Activated naive CD8-positive, alpha-beta T cell treated with anti-CD3 and anti-CD28 coated beads for 36 hours (primary cell): ENCODE results near the gene REG1B. TPM values are rescaled to one million over a fixed set of nuclear protein-coding genes. Genes with fewer than 3 reads are reported as not detected.

ENCODE experiments used
- DNase-seq: peaks from one replicate; pipeline ENCODE4 v3.0.0; 2021
- H3K27ac Mint-ChIP-seq: one replicate; pipeline ENCODE4 v1.8.0; 2022; ENCODE audit warnings: mild to moderate bottlenecking, moderate library complexity, mixed read lengths
- H3K27me3 Mint-ChIP-seq: one replicate; pipeline ENCODE4 v1.8.0; 2022; ENCODE audit warnings: mild to moderate bottlenecking, mixed read lengths
- H3K36me3 Mint-ChIP-seq: one replicate; pipeline ENCODE4 v1.8.0; 2021; ENCODE audit warnings: mild to moderate bottlenecking, mixed read lengths
- H3K4me1 Mint-ChIP-seq: one replicate; pipeline ENCODE4 v1.8.0; 2021; ENCODE audit warnings: mixed read lengths
- H3K4me3 Mint-ChIP-seq: one replicate; pipeline ENCODE4 v1.8.0; 2022; ENCODE audit warnings: mild to moderate bottlenecking, moderate library complexity, mixed read lengths
- H3K9me3 Mint-ChIP-seq: one replicate; pipeline ENCODE4 v1.8.0; 2022; ENCODE audit warnings: mixed read lengths
- total RNA-seq, 2 experiments: library from RNA; stranded (reverse); gene quantifications; one replicate each; pipeline ENCODE4 v1.2.3, GENCODE V29; 2021

Gene REG1B, protein sequence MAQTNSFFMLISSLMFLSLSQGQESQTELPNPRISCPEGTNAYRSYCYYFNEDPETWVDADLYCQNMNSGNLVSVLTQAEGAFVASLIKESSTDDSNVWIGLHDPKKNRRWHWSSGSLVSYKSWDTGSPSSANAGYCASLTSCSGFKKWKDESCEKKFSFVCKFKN
- not detected for total RNA-seq

DNA sequence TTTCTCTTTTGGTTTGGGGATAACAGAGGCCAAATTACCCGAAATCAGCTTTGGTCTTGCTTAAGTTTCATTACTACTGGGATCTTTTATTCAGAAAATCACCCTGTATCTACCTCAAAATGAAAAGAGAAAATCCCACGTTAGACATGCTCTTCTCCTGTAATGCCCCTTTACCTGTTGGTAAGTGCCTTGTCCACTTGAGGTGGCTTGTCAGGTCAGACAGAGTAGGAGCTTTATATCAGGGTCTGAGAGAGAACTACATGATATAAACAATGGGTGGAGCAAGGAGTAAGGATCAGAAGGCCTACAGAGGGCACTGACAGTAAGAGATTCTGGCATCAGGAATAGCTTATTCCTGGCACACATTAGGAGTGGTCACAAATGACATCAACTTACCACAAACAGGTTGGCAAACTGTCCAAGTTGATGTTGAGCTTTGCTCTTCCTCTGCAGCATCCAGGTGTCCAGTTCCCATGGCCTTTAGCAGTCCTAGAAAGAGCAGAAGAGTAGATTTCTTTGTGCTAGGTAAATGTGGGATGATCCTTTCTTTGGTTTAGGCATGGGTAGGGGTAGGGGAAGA is at the start of gene REG1B:
Gene REG1B, minus strand, starts transcription at position 209 of the 580 bp plus-strand sequence. CDS start 381 bp downstream, outside the sequence.
- no peaks in the 10 kb centered on the region for H3K9me3 Mint-ChIP-seq

DNA sequence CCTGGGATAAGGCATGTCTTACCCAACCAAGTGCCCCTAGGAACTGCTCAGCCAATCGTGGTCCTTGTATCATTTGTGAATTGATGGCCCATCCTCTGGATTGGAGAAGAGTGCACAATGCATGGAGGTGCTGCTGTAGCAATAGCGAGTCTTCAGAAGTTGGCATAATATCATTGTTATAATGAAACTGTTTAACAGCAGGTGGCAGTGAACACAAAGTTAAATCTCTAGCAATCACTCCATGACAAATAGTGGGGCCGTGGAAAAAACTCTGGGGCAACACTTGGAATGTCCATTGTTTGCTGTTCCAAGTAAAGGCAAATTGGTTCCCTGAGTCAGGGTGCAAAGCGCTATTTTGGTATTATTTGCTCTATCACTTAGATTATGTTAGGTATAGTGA is 43.9 kb upstream of the REG1B start:
- Mint-ChIP-seq H3K9me3 (peaks cover 3% of the 10 kb centered on the region), H3K4me3 (no peak overlapping the region), H3K36me3 (no peaks in the 10 kb centered on the region), H3K4me1 (no peaks in the 10 kb centered on the region), H3K27me3 (no peaks in the 10 kb centered on the region), H3K27ac (no peak overlapping the region)
- DNase-seq: no peak

More for the DNA sequence above, at the start of gene REG1B:
- no peak for DNase-seq
- Mint-ChIP-seq H3K4me3 (no peak within 1 kb of the TSS), H3K36me3 (no peaks in the 10 kb centered on the region), H3K27me3 (no peaks in the 10 kb centered on the region), H3K27ac (no peak within 1 kb of the TSS), H3K4me1 (no peaks in the 10 kb centered on the region)

DNA sequence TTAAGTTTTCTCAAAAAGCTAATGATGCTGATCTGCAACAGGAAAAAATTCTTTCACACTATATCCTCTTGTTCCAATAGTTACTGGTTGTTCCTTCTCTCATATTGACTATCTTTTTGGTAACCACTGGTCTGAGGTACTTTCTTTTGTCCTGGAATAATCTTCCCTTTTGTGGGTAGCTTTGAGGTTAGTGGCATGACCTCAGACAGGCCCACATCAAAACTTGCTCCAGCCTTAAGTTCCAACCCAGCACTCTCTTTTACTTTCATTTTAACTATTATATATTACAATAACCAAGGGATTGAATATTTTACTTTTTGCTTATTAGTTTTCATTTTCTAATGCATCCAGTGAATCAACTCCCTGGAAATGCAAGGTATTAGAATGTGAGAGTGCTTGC is 42.0 kb upstream of the REG1B start:
- Mint-ChIP-seq H3K9me3 (peaks cover 1% of the 10 kb centered on the region), H3K27ac (no peak overlapping the region), H3K27me3 (no peaks in the 10 kb centered on the region), H3K4me3 (no peak overlapping the region), H3K36me3 (no peaks in the 10 kb centered on the region), H3K4me1 (no peaks in the 10 kb centered on the region)
- no peak for DNase-seq

DNA sequence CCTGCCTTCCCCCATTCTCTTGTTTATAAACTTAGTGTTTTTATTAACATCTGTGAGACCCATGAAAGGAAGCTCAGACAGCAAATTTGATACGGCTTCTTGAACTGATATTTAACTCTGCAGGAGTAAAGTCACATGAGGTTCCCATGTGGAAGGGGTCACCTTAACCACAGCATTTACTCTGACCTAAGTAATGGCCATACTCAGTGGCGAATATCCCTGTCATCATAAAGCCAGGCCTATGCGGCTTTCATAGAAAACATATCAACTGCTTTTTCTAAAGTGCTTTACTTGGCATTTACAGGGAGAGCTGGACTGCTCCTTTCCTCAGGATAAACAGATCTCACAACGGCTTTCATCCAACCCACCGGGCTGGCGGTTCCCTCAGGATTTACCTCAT is 41.5 kb upstream of the REG1B start:
- Mint-ChIP-seq H3K27ac (no peak overlapping the region), H3K27me3 (no peaks in the 10 kb centered on the region), H3K4me3 (no peak overlapping the region), H3K4me1 (no peaks in the 10 kb centered on the region), H3K9me3 (peaks cover 2% of the 10 kb centered on the region), H3K36me3 (no peaks in the 10 kb centered on the region)
- DNase-seq: no peak

DNA sequence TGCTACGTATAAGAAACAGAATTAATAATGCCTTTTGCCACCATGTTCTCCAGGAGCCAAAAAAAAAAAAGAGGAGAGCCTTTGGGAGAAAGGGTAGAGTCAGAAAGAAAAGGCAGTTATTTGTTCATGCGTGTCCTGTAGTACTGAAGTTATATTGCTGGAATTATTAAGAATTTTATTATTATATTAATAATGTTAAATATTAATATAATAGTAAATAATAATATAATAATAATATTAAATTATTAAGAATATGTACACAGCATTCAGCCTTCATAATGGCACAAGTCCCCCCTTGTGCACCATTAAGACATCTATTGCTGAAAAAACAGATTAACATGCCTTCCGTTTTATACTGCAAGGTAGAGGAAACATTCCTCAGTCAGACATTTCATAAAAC is 40.6 kb upstream of the REG1B start:
- no peaks in the 10 kb centered on the region for H3K4me1 Mint-ChIP-seq

DNA sequence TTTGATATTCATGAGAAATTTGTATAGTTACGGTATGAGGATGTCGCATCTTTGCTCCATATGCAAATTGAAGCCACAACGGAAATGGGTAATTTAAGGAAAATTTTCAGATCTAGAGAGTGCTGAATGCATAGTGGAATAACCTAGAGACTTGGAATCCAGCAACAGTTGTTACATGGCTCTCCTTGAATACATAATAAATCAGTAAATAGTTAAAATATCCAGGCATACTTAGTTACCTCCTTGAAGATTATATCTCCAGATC is 37.9 kb upstream of the REG1B start:
- H3K36me3 Mint-ChIP-seq: no peaks in the 10 kb centered on the region
- no peaks in the 10 kb centered on the region for H3K27me3 Mint-ChIP-seq
- H3K27ac Mint-ChIP-seq: no peak overlapping the region
- no peaks in the 10 kb centered on the region for H3K4me1 Mint-ChIP-seq
- peaks cover 1% of the 10 kb centered on the region for H3K9me3 Mint-ChIP-seq
- no peak for DNase-seq
- H3K4me3 Mint-ChIP-seq: no peak overlapping the region

More for the DNA sequence above, 40.6 kb upstream of the REG1B start:
- H3K36me3 Mint-ChIP-seq: no peaks in the 10 kb centered on the region
- H3K4me3 Mint-ChIP-seq: no peak overlapping the region
- H3K9me3 Mint-ChIP-seq: peaks cover 3% of the 10 kb centered on the region
- no peak for DNase-seq
- no peaks in the 10 kb centered on the region for H3K27me3 Mint-ChIP-seq
- no peak overlapping the region for H3K27ac Mint-ChIP-seq

DNA sequence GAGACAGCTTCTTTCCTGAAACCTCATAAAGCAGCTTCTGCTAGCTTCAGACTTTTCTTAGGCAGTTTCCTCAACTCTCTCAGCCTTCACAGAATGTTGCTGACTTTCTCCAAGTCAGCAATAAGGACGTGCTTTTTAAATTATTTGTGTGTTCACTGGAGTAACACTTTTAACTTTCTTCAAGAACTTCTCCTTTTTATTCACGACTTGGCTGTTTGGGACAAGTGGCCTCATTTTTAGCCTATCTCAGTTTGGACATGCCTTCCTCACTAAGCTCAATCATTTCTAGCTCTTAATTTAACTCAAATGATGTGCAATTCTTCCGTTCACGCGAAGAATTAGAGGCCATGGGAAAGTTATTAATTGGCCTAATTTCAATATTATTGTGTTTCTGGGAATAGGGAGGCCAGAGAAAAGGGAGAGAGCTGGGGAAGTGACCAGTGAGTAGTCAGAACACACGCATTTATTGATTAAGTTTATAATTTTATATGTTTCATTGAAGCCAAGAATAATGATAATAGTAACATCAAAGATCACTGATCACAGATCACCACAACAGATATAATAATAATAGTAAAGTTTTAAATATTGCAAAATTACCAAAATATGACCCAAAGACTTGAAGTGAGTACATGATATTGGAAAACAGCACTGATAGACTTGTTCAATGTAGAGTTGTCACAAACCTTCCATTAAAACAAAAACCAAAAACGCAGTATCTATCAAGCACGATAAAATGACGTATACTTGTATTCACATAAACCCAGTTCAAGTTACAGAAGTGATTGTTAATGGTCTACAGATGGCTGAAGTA is 37.3 kb upstream of the REG1B start:
- H3K9me3 Mint-ChIP-seq: peaks cover 3% of the 10 kb centered on the region
- no peaks in the 10 kb centered on the region for H3K27me3 Mint-ChIP-seq
- H3K4me3 Mint-ChIP-seq: no peak overlapping the region
- H3K27ac Mint-ChIP-seq: no peak overlapping the region
- H3K4me1 Mint-ChIP-seq: no peaks in the 10 kb centered on the region
- DNase-seq: no peak
- no peaks in the 10 kb centered on the region for H3K36me3 Mint-ChIP-seq

DNA sequence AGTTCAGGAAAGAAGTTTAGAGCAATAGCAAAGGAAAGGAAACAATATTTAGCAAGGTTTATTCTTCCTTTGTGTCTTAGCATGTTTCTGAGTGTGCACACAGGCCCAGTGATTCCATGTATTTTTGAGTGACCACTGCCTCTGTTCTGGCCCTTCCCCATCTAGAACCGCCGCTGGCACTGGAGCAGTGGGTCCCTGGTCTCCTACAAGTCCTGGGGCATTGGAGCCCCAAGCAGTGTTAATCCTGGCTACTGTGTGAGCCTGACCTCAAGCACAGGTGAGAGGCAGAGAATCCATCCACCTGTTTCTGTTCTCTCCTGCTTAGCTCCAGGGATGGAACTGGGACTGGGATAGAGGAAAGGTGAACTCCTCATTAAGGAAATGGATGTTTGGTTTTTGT is 34.9 kb upstream of the REG1B start:
- Mint-ChIP-seq H3K27me3 (no peaks in the 10 kb centered on the region), H3K4me3 (no peak overlapping the region), H3K36me3 (no peaks in the 10 kb centered on the region), H3K4me1 (no peaks in the 10 kb centered on the region), H3K27ac (no peak overlapping the region), H3K9me3 (peaks cover 6% of the 10 kb centered on the region)
- DNase-seq: no peak

DNA sequence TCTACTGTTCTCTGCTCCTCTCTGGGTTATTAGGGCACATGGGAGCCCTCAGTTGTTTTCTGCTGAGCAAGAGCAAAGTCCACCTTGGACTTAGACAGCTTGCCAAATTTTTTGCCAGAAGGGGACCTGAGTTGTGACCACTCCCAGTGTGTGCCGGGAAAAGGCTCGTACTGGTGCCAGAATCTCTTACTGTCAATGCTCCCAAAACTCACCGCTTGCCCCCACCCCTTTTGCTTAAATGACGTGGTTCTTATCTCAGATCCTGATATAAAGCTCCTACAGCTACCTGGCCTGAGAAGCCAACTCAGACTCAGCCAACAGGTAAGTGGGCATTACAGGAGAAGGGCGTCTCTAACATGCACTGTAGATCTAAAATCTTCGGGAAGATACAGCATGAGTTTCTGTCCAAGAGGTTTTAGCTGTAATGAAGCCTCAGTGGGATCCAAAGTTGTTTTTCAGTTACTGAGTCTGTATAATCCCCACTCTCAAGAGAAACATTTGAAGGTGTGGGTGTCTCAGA is 32.5 kb upstream of the REG1B start, which contains the start of gene REG1A:
Gene REG1A, plus strand, starts transcription at position 295 of the 520 bp plus-strand sequence. CDS start 374 bp downstream, outside the sequence.
- Mint-ChIP-seq H3K4me1 (no peaks in the 10 kb centered on the region), H3K27me3 (no peaks in the 10 kb centered on the region), H3K36me3 (no peaks in the 10 kb centered on the region), H3K4me3 (no peak within 1 kb of the TSS), H3K27ac (no peak within 1 kb of the TSS), H3K9me3 (peaks cover 6% of the 10 kb centered on the region)
- DNase-seq: no peak

DNA sequence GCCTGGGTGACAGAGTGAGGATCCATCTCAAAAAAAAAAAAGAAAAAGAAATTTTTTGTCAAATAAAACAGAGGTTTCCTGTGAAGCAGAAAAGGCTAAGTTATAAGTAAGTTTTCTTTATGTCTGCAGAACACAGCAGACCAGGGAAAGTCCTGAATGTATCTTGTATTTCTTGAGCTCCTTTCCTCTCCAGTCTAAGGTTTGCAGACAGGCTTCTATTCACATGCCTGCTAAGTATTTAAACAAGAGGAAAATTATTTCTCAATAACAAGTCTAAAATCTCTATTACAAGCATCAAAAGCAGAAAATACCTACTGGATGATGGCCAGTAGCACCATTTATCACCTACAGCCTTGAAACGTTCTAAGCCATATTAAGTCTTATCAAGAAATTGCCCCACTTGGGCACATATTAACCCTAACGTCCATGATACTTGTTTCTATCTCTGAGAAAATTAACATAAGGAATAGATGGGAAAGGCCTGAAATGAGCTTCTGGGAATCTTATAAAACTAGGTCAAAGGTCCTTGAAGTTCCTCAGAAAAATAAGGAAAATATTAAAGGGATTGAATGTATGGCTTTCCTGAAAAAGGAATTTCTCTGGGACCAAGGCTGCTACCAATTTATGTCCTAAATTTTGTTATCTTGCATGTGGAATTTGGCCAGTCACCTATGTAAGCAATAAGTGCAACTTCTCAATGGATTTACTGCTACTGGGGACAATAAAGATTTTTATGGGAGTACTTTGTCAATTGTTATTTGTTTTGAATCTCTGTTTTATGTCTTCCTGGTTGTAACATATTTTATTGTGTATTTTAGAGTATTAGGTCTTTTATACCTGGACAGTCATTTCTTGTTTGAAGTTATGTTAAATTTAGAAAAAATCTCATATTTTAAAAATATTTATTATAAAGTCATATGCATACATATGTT is 29.5 kb upstream of the REG1B start:
- Mint-ChIP-seq H3K36me3 (no peaks in the 10 kb centered on the region), H3K27me3 (no peaks in the 10 kb centered on the region), H3K4me1 (no peaks in the 10 kb centered on the region), H3K27ac (no peak overlapping the region), H3K9me3 (peaks cover 7% of the 10 kb centered on the region), H3K4me3 (no peak overlapping the region)
- DNase-seq: no peak

DNA sequence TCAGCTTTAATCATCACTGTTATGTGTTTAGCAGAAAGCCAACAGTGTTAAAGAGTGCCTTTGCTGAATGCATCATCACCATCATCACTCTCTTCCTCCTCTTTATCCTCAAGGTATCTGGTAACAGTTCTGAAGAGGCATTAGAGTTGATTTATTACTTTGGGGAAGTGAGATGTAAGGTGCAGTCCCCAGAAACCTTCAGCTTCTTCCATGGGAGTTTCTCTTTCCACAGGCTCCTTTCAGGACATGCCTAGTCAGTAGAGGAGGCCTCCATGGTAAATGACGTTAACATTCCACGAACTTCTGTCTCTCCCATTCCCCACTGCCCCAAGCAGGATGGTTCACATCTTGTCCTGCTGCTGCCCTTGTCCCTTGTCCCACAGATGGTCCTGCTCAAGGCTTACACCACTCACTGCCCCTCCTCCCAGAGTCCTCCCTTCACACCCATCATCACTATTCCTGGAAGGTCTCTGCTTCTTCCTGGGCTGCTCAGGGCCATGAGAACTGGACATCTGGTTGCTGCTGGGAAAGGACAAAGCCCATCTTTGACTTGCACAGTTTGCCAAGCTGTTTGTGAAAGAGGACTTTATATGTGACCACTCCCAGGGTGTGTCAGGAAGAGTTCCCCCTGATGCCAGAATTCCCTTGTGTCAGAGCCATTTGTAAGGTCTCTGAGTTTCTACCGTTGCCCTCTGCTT is 27.2 kb upstream of the REG1B start:
- no peak for DNase-seq
- Mint-ChIP-seq H3K9me3 (peaks cover 5% of the 10 kb centered on the region), H3K27ac (no peak overlapping the region), H3K4me1 (no peaks in the 10 kb centered on the region), H3K4me3 (no peak overlapping the region), H3K36me3 (no peaks in the 10 kb centered on the region), H3K27me3 (no peaks in the 10 kb centered on the region)

DNA sequence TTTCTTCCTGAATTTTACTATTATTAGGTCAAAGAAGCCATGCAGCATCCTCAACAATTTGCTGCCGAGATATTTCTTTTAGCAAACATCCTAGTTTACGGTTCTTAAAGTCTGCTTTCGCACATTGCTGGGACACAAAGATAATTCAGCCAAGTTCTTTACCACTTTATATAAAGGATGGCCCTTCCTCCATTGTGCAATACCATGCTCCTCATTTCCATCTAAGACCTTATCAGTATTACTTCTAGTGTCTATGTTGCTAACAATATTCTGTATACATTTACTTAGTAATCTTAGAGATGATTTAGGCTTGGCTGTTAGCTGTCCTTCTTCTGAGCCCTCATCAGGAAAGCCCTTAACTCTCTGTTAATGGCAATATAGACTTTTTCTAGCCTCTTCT is 24.5 kb upstream of the REG1B start:
- no peak overlapping the region for H3K27ac Mint-ChIP-seq
- DNase-seq: no peak
- H3K4me3 Mint-ChIP-seq: no peak overlapping the region
- peaks cover 2% of the 10 kb centered on the region for H3K9me3 Mint-ChIP-seq
- H3K36me3 Mint-ChIP-seq: no peaks in the 10 kb centered on the region
- no peaks in the 10 kb centered on the region for H3K27me3 Mint-ChIP-seq
- H3K4me1 Mint-ChIP-seq: no peaks in the 10 kb centered on the region

DNA sequence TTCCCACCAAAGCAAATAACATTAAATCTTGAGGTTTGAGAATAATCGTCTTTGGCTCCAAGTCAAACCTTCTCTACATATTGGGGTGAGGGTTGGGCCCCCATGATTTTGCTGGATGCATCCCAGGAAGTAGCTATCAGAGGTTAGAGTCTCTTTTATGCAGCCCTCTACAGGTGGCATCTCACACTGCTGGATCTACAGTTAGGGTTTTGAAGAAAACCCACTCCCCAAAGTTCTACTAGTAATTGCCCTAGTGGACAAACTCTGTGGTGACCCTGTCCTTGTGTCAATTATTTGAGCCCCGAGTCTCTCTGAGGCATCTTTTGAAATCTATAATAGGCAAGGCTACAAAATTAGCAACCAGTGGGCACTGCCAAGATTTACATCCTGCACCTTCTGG is 17.5 kb upstream of the REG1B start:
- DNase-seq: no peak
- peaks cover 3% of the 10 kb centered on the region for H3K9me3 Mint-ChIP-seq
- no peak overlapping the region for H3K27ac Mint-ChIP-seq
- no peaks in the 10 kb centered on the region for H3K27me3 Mint-ChIP-seq
- no peak overlapping the region for H3K4me3 Mint-ChIP-seq
- no peaks in the 10 kb centered on the region for H3K36me3 Mint-ChIP-seq
- no peaks in the 10 kb centered on the region for H3K4me1 Mint-ChIP-seq

DNA sequence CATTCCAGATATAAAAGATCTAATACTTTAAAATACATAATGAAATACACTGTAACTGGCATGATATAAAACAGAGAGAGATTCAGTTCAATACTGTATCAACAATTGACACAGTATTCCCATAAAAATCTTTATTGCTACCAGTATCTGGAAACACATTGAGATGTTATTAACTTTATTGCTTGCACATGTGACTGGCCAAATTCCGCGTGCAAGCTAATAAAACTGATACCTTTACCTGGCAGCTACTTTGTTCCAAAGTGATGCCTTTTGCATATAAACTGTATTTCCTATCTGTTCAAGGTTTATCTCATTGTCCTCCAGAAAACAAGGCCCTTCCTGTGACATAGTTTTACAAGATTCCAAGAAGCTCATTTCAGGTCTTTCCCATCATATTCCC is 15.4 kb upstream of the REG1B start:
- H3K27me3 Mint-ChIP-seq: no peaks in the 10 kb centered on the region

More for the DNA sequence above, 15.4 kb upstream of the REG1B start:
- Mint-ChIP-seq H3K4me1 (no peaks in the 10 kb centered on the region), H3K27ac (no peak overlapping the region), H3K4me3 (no peak overlapping the region), H3K36me3 (no peaks in the 10 kb centered on the region), H3K9me3 (peaks cover 4% of the 10 kb centered on the region)
- no peak for DNase-seq
